Transverse colon (tissue), 4 donors: ENCODE data around the gene TIMP3. TPM values are rescaled to one million over a fixed set of nuclear protein-coding genes. Genes with fewer than 3 reads are reported as not detected.

Experiments used
- DNase-seq: peaks from one replicate; pipeline ENCODE4 v3.0.0-alpha.2; 2019
- H3K27ac ChIP-seq, 4 donors: fragments of 200-600 bp; sonication (generic); 2 replicates each; pipeline ENCODE4 v1.5.1; 2016 to 2018; ENCODE audit warnings: inconsistent platforms in 4 of 4
- H3K27me3 ChIP-seq: fragments of 200-600 bp; sonication (generic); 2 replicates; pipeline ENCODE4 v1.5.1; 2017; ENCODE audit warnings: inconsistent platforms
- H3K36me3 ChIP-seq, 4 donors: fragments of 200-600 bp; sonication (generic); 2 replicates each; pipeline ENCODE4 v1.5.1; 2017 to 2019; ENCODE audit warnings: inconsistent platforms in 4 of 4
- H3K4me1 ChIP-seq, 4 donors: fragments of 200-600 bp; sonication (generic); 2 replicates each; pipeline ENCODE4 v1.5.1; 2017 to 2020; ENCODE audit warnings: inconsistent platforms in 4 of 4
- H3K4me3 ChIP-seq, 4 donors: fragments of 200-600 bp; sonication (generic); 1 replicate in 1 of 4; 2 replicates in 3 of 4; pipeline versions ENCODE4 v1.5.1 to v1.6.1; 2017 to 2019; ENCODE audit warnings: inconsistent platforms in 4 of 4
- H3K9me3 ChIP-seq, 2 donors: fragments of 200-600 bp; sonication (generic); 2 replicates each; pipeline ENCODE4 v1.5.1; 2017 to 2019; ENCODE audit warnings: inconsistent platforms in 2 of 2
- CTCF ChIP-seq, 5 experiments: fragments of 200-600 bp in 3 of 5; fragments of 450-650 bp in 2 of 5; sonication (generic) in 3 of 5; IDR thresholded peaks; 1 replicate in 2 of 5; 2 replicates in 3 of 5; pipeline ENCODE4 v1.5.1; 2016 to 2017; ENCODE audit warnings: antibody characterized with exemption in 5 of 5, inconsistent platforms in 3 of 5, mild to moderate bottlenecking in 2 of 5, moderate library complexity in 1 of 5
- EP300 ChIP-seq: sonication (generic); formaldehyde crosslinking; IDR thresholded peaks from one replicate; pipeline ENCODE4 v1.6.1; 2017; ENCODE audit warnings: antibody characterized with exemption, low read depth
- POLR2A ChIP-seq: fragments of 450-650 bp; IDR thresholded peaks from one replicate; pipeline ENCODE4 v1.6.1; 2016; ENCODE audit warnings: antibody characterized with exemption, mild to moderate bottlenecking, moderate library complexity
- POLR2AphosphoS5 ChIP-seq, 3 donors: sonication (generic); formaldehyde crosslinking; IDR thresholded peaks; one replicate each; pipeline ENCODE4 v1.6.1; 2016; ENCODE audit warnings: antibody characterized with exemption in 3 of 3
- WGBS, 2 donors: methylation state at CpG; one replicate each; pipeline ENCODE4 v1.1.5; 2018; ENCODE audit warnings: low coverage in 1 of 2; 5-methylcytosine and 5-hydroxymethylcytosine counted together
- in situ Hi-C, 4 donors: fragments of 200-750 bp; cut with MboI; loops; one replicate each; pipeline versions ENCODE4 v1.15.0 to v1.15.1; 2017; ENCODE audit warnings: low sequenced_read_pairs in 3 of 4, low pct_ligation_motif_present in 1 of 4, low pct_unique_long_range_greater_than_20kb in 1 of 4
- intact Hi-C: fragments of 100-400 bp; cut with DNase I; formaldehyde crosslinking; loops from one replicate; pipeline ENCODE4 v1.15.1; 2023; ENCODE audit warnings: low total_unique reads
- total RNA-seq, 4 donors: library from RNA; depleted of rRNA; stranded (reverse); fragments of >200 nt; gene quantifications; one replicate each; pipeline ENCODE4 v1.1.0, GENCODE V29; 2016

Gene TIMP3
- total RNA-seq, 4 donors from 2014 or later = 49.7 to 158 (median 62.4) TPM

GRCh38 chr22:32858957-32859356, 57.5 kb downstream of the TIMP3 start:
- Histone ChIP-seq H3K27me3 (no peaks in the 10 kb centered on the region), H3K36me3 (peaks cover 0 to 3% (median 0%) of the 10 kb centered on the region in 4 donors), H3K27ac (no peak overlapping the region), H3K9me3 (no peaks in the 10 kb centered on the region), H3K4me1 (no peaks in the 10 kb centered on the region), H3K4me3 (no peak overlapping the region)
- 86% methylated on average over 9 of the region's 9 CpGs; no CpG with 5 or more reads in 1 of the 2 donors for WGBS, 2 donors
- TF ChIP-seq EP300 (no peak), POLR2A (no peak), POLR2AphosphoS5 (IDR thresholded peaks at IDR 0.05) (no peak)
- intact Hi-C loops = no loop called here
- in situ Hi-C loops = no loop called here
- DNase-seq = no peak

GRCh38 chr22:32859743-32860142, 58.2 kb downstream of the TIMP3 start:
- Histone ChIP-seq H3K4me1 (no peaks in the 10 kb centered on the region), H3K36me3 (peaks cover 0 to 3% (median 0%) of the 10 kb centered on the region in 4 donors), H3K27me3 (no peaks in the 10 kb centered on the region), H3K9me3 (no peaks in the 10 kb centered on the region), H3K27ac (no peak overlapping the region), H3K4me3 (no peak overlapping the region)
- DNase-seq = no peak
- intact Hi-C loops = no loop called here
- 71% methylated on average over 1 of the region's 1 CpG; no CpG with 5 or more reads in 1 of the 2 donors for WGBS, 2 donors
- in situ Hi-C loops = no loop called here
- no peak for TF ChIP-seq EP300
- TF ChIP-seq POLR2A = no peak
- no peak for TF ChIP-seq POLR2AphosphoS5 (IDR thresholded peaks at IDR 0.05)
- TF ChIP-seq CTCF (IDR thresholded peaks at IDR 0.05) = no peak

- H3K27ac ChIP-seq = no peak overlapping the region
- H3K9me3 ChIP-seq = no peaks in the 10 kb centered on the region
- TF ChIP-seq POLR2A (no peak), CTCF (IDR thresholded peaks at IDR 0.05) (no peak), POLR2AphosphoS5 (IDR thresholded peaks at IDR 0.05) (no peak), EP300 (no peak)
- 90 to 95% methylated on average over 1 to 5 of the region's 5 CpGs for WGBS, 2 donors
- in situ Hi-C loops = no loop called here
- no peaks in the 10 kb centered on the region for H3K4me1 ChIP-seq
- no peaks in the 10 kb centered on the region for H3K27me3 ChIP-seq
- intact Hi-C loops = no loop called here
- no peak overlapping the region for H3K4me3 ChIP-seq
- H3K36me3 ChIP-seq = peaks cover 0 to 3% (median 0%) of the 10 kb centered on the region in 4 donors
- DNase-seq = no peak
Measured at GRCh38 chr22:32861330-32861729, 59.8 kb downstream of the TIMP3 start.

- Histone ChIP-seq H3K9me3 (no peaks in the 10 kb centered on the region), H3K27me3 (no peaks in the 10 kb centered on the region), H3K4me3 (no peak overlapping the region), H3K4me1 (no peaks in the 10 kb centered on the region), H3K36me3 (peaks cover 0 to 3% (median 0%) of the 10 kb centered on the region in 4 donors), H3K27ac (no peak overlapping the region)
- WGBS, 2 donors = 65 to 83% methylated on average over 2 to 4 of the region's 4 CpGs
- no peak for DNase-seq
- intact Hi-C loops = no loop called here
- TF ChIP-seq CTCF (IDR thresholded peaks at IDR 0.05) (no peak), POLR2AphosphoS5 (IDR thresholded peaks at IDR 0.05) (no peak), POLR2A (no peak), EP300 (no peak)
- in situ Hi-C loops = no loop called here
Measured at GRCh38 chr22:32862083-32862482, 60.6 kb downstream of the TIMP3 start.
